ENCODE measurements around the gene WASHC4.

DNA sequence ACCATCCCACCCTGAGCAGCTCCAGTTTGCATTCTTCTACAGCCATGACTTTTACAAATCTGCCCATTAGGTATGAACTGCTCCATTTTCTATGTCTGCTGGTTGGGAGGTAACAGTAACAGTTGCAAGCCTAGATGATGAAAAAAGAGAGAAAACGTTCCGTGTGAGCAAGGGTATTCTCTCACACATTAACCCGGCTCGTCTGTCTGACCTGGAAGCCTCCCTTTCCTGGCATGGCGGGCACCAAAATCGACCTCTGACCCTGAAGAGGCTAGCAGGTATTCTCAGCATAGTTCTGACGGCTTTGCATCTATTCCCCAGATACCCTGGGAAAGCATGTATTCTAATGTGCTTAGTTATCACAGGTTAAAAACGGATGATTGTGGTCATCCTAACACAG is 96.6 kb downstream of the WASHC4 start:
- TF ChIP-seq, protein P1, sequence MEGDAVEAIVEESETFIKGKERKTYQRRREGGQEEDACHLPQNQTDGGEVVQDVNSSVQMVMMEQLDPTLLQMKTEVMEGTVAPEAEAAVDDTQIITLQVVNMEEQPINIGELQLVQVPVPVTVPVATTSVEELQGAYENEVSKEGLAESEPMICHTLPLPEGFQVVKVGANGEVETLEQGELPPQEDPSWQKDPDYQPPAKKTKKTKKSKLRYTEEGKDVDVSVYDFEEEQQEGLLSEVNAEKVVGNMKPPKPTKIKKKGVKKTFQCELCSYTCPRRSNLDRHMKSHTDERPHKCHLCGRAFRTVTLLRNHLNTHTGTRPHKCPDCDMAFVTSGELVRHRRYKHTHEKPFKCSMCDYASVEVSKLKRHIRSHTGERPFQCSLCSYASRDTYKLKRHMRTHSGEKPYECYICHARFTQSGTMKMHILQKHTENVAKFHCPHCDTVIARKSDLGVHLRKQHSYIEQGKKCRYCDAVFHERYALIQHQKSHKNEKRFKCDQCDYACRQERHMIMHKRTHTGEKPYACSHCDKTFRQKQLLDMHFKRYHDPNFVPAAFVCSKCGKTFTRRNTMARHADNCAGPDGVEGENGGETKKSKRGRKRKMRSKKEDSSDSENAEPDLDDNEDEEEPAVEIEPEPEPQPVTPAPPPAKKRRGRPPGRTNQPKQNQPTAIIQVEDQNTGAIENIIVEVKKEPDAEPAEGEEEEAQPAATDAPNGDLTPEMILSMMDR (IDR thresholded peaks at IDR 0.05): no peak
- TF ChIP-seq POLR2A (IDR thresholded peaks at IDR 0.05): no peak
